RWPE2 (cell line): ENCODE results near the gene RELN.

Source experiments
- ATAC-seq: fragments of 200-7000 bp; cut with Tn5 transposase; 3 replicates; pipeline ENCODE4 v1.9.1; 2021; ENCODE audit warnings: low read depth
- DNase-seq: peaks from one replicate; pipeline ENCODE4 v3.0.0-alpha.2; 2020; ENCODE audit warnings: low spot score
- H3K27ac ChIP-seq: fragments of 450-650 bp; 2 replicates; pipeline ENCODE4 v1.5.1; 2017; ENCODE audit warnings: mild to moderate bottlenecking; ENCODE audit not compliant: poor library complexity, severe bottlenecking
- H3K27me3 ChIP-seq: fragments of 250-450 bp; sonication (Bioruptor Pico); 2 replicates; pipeline ENCODE4 v1.5.1; 2021; ENCODE audit warnings: mild to moderate bottlenecking, moderate library complexity; ENCODE audit not compliant: insufficient read depth, poor library complexity, severe bottlenecking
- H3K36me3 ChIP-seq: fragments of 250-450 bp; sonication (Bioruptor Pico); 2 replicates; pipeline ENCODE4 v1.5.1; 2020; ENCODE audit warnings: low read depth, mild to moderate bottlenecking, moderate library complexity
- H3K4me1 ChIP-seq: fragments of 250-450 bp; sonication (Bioruptor Pico); 2 replicates; pipeline ENCODE4 v1.5.1; 2021; ENCODE audit warnings: mild to moderate bottlenecking, moderate library complexity; ENCODE audit not compliant: insufficient read depth, poor library complexity, severe bottlenecking
- H3K4me3 ChIP-seq: fragments of 250-450 bp; sonication (Bioruptor Pico); 2 replicates; pipeline ENCODE4 v1.5.1; 2021; ENCODE audit warnings: mild to moderate bottlenecking, moderate library complexity; ENCODE audit not compliant: severe bottlenecking
- H3K9me3 ChIP-seq: fragments of 250-450 bp; sonication (Bioruptor Pico); 2 replicates; pipeline ENCODE4 v1.5.1; 2021; ENCODE audit warnings: mild to moderate bottlenecking, moderate library complexity; ENCODE audit not compliant: severe bottlenecking
- CTCF ChIP-seq: fragments of 450-650 bp; IDR thresholded peaks from one replicate; pipeline ENCODE4 v1.5.1; 2017; ENCODE audit warnings: mild to moderate bottlenecking, moderate library complexity; ENCODE audit not compliant: poor library complexity, severe bottlenecking

Gene RELN

GRCh38 chr7:103995554-103995953 lies 6.1 kb upstream of the RELN start:
- Histone ChIP-seq H3K9me3 (no peaks in the 10 kb centered on the region), H3K4me1 (no peaks in the 10 kb centered on the region), H3K27ac (no peak overlapping the region), H3K27me3 (peaks cover 23% of the 10 kb centered on the region), H3K36me3 (no peaks in the 10 kb centered on the region), H3K4me3 (no peak overlapping the region)
- no peak for DNase-seq
- ATAC-seq: no peak
- TF ChIP-seq CTCF: no peak

DNA sequence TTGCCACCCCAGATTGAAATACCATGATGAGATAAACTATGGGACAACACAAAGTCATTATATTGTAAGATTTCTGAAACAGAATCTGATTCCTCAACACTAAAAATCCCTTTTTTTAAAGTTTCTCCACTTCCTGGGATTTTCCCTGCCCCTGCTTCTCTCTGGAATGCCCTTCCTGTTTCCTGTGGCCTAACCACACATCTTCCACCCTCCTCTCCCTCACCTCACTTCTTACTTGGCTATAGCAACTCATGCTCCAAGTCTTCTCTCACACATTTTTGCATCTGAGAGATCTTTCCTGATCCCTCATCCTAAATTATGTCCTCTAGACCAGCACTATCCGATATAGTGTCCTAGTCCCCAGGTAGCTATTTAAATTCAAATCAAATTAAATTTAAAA lies 4.1 kb upstream of the RELN start:
- H3K4me3 ChIP-seq: no peak overlapping the region
- H3K9me3 ChIP-seq: no peaks in the 10 kb centered on the region
- ATAC-seq (no peak), DNase-seq (no peak)
- no peaks in the 10 kb centered on the region for H3K36me3 ChIP-seq
- peaks cover 41% of the 10 kb centered on the region for H3K27me3 ChIP-seq
- TF ChIP-seq CTCF: no peak
- H3K27ac ChIP-seq: no peak overlapping the region
- H3K4me1 ChIP-seq: no peaks in the 10 kb centered on the region

DNA sequence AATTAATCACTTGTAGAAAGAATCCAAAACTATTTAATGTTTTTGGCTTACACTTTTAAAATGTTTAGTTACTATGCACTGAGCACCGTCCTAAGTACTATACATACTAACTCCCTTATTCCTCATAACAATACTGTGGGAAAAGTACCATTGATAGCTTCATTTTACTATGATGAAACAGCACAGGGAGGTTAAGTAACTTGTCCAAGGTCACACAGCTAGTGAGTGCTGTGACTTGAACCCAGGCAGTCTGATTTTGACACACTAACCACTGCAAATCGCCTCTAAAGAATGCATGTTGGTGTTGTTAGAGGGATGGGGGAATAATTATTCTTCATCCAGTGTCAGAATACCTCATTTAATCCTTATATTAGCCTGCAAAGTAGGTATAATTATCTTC lies 1.9 kb upstream of the RELN start:
- H3K9me3 ChIP-seq: no peaks in the 10 kb centered on the region
- TF ChIP-seq CTCF: no peak
- H3K27me3 ChIP-seq: peaks cover 62% of the 10 kb centered on the region
- no peak overlapping the region for H3K4me3 ChIP-seq
- ATAC-seq (no peak), DNase-seq (no peak)
- H3K27ac ChIP-seq: no peak overlapping the region
- H3K4me1 ChIP-seq: no peaks in the 10 kb centered on the region
- no peaks in the 10 kb centered on the region for H3K36me3 ChIP-seq

- TF ChIP-seq CTCF: no peak
- no peak for DNase-seq
- no peaks in the 10 kb centered on the region for H3K4me1 ChIP-seq
- no peak overlapping the region for H3K4me3 ChIP-seq
- peaks cover 66% of the 10 kb centered on the region for H3K27me3 ChIP-seq
- H3K27ac ChIP-seq: no peak overlapping the region
- no peak for ATAC-seq
- H3K36me3 ChIP-seq: no peaks in the 10 kb centered on the region
- no peaks in the 10 kb centered on the region for H3K9me3 ChIP-seq
Observed at GRCh38 chr7:103990991-103991390, 1.5 kb upstream of the RELN start.

DNA sequence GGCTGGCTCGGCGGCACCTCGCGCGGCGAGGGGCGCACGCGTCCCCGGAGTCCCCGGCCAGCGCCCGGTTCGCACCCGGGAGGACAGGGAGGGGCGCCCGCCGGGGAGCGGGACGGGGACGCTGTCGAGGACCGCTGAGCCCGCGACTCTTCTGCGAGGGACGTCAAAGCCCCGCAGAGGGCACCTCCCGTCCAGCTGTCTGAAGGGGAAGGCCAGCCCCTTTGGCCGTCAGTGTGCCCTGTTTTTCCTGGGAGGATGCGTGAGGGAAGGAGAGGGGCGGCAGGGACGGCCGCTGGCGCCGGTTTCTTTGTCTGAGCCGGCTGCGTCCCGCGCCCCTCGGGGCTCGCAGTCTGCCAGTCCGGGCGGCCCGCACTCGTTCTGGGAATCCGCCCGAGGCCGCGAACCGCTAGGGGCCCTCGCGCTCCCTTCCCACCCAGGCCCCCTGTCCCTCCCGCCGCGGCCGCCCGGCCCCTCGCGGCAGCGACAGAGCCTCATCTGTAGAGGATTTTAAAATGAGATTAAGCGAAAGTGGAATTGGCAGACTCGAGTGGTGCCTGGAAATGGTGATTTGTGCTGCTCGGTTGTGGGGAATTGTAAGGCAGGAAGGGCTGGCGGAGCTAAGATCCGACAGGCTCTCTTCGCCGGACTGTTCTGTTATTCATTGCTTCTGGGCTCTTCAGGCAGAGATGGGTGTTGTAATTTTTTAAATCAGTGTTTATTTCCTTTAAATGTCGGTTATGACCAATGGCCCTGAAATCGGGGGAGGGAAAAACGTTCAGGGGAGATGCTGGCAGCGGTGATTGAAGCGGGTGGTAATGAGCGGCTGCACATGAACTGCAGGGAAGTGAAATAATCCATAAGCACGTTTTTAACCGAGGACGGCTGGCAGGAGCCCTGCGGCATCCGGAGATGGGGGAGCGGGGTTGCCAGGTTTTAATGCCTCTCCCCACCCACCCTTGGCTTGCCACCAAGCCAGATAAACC lies 618 bp upstream of the RELN start:
- TF ChIP-seq CTCF: no peak
- no peaks in the 10 kb centered on the region for H3K4me1 ChIP-seq
- H3K36me3 ChIP-seq: no peaks in the 10 kb centered on the region
- no peaks in the 10 kb centered on the region for H3K9me3 ChIP-seq
- ATAC-seq (peak; percentile 48), DNase-seq (no peak)
- H3K4me3 ChIP-seq: peak overlapping the region; percentile 12
- peaks cover 73% of the 10 kb centered on the region for H3K27me3 ChIP-seq
- H3K27ac ChIP-seq: no peak overlapping the region
